Neural cell (in vitro differentiated cells): Measurements from ENCODE around the gene UBE2K.

Experiments
- CTCF ChIP-seq: fragments of 450-650 bp; IDR thresholded peaks from 2 replicates; pipeline ENCODE4 v1.5.1; 2014; ENCODE audit warnings: antibody characterized with exemption, mild to moderate bottlenecking, moderate library complexity; ENCODE audit not compliant: poor library complexity, severe bottlenecking
- EZH2 ChIP-seq: fragments of 200-600, 300-800 bp; shearing (Covaris generic), sonication (generic); IDR thresholded peaks from 2 replicates; pipeline ENCODE4 v1.6.1; 2014; ENCODE audit warnings: antibody characterized with exemption, low read length, borderline replicate concordance, mild to moderate bottlenecking; ENCODE audit not compliant: insufficient read depth, poor library complexity, severe bottlenecking
- SMC3 ChIP-seq: fragments of 450-650 bp; conservative IDR thresholded peaks from 2 replicates; pipeline ENCODE4 v1.6.1; 2014; ENCODE audit warnings: antibody characterized with exemption, mild to moderate bottlenecking, moderate library complexity; ENCODE audit not compliant: poor library complexity

- no peak for TF ChIP-seq CTCF
- TF ChIP-seq EZH2 = no peak
- no peak for TF ChIP-seq SMC3
Measured at GRCh38 chr4:39712819-39713607, 15.1 kb downstream of the UBE2K start.
